Neural progenitor cell (in vitro differentiated cells): ENCODE results near the gene SCNN1B.

Source experiments
- CTCF ChIP-seq: fragments of 200-600 bp; sonication (generic); IDR thresholded peaks from 2 replicates; pipeline ENCODE4 v1.5.1; 2017; ENCODE audit warnings: antibody characterized with exemption, mild to moderate bottlenecking
- EZH2 ChIP-seq: fragments of 200-600 bp; sonication (generic); IDR thresholded peaks from 2 replicates; pipeline ENCODE4 v1.6.1; 2017; ENCODE audit warnings: antibody characterized with exemption, mild to moderate bottlenecking, moderate library complexity

GRCh38 chr16:23385441-23385840, 83.3 kb downstream of the SCNN1B start:
- TF ChIP-seq CTCF = no peak
- TF ChIP-seq EZH2 = no peak
